Measurements from ENCODE around the gene PPP6R2. TPM values are rescaled to one million over a fixed set of nuclear protein-coding genes. Genes with fewer than 3 reads are reported as not detected.

PPP6R2 gene
- total RNA-seq, 1 donor from 2014 or later: 45.2 TPM

DNA sequence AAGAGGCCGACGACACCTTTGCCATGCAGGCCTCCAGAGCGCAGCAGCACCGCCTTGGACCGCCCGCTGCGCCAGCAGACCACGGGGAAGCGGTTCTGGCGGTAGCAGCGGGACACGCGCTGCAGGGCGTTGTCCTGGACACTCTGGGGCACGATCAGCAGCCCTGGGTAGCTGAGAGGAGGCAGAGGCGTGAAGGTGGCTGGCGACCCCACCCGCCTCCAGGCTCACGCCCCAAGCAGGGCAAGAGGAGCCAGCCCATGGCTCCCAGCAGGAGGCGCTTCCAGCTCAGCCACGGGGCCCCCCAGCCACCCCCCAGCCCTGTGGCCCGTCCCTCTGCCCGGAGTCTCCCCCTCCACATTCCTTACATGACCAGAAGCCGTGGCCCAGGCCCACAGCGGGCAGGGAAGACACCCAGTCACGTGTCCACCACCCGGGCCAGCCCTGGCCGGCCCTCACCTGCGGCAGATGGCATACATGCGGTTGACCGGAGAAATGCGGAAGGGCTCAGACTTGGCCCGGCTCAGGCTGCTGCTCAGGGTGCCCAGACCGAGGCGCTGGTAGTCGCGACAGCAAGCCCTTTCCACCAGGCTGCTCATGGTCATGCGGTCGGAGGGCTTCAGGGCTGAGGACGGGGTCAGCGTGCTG lies 116.5 kb downstream of the PPP6R2 start:
- H3K27me3 ChIP-seq (ENCODE audit: control insufficient read depth, insufficient read depth, low read length): no peaks in the 10 kb centered on the region
- H3K4me3 ChIP-seq (ENCODE audit: low read depth, low read length): no peak overlapping the region
- no peak for TF ChIP-seq CTCF (IDR thresholded peaks at IDR 0.05; ENCODE audit: insufficient read depth, low read length, poor library complexity, severe bottlenecking)
- no peak for DNase-seq (ENCODE audit: low read depth)
- H3K36me3 ChIP-seq (ENCODE audit: control insufficient read depth, insufficient read depth, low read length): peaks cover 4% of the 10 kb centered on the region

DNA sequence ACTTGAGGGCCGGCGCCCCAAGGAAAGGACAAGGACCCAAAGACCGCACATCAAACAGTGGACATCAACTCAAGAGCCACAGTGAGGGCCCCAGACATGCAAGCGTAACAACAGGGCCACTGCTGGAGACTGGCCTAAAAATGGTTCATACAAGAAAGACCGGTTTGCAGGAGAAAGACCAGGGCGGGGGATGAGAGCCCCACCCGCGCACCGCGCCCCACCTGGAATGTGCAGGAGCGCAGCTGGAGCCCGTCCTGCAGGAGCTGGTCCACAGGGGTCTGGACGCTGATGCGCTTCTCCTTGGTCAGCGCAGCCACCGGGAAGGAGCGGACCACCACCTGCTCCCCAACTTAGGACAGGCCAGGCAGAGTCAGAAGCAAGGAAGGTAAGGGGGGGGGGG lies 117.8 kb downstream of the PPP6R2 start:
- H3K36me3 ChIP-seq (ENCODE audit: control insufficient read depth, insufficient read depth, low read length): peaks cover 4% of the 10 kb centered on the region
- no peak for DNase-seq (ENCODE audit: low read depth)
- no peaks in the 10 kb centered on the region for H3K27me3 ChIP-seq (ENCODE audit: control insufficient read depth, insufficient read depth, low read length)
- TF ChIP-seq CTCF (IDR thresholded peaks at IDR 0.05; ENCODE audit: insufficient read depth, low read length, poor library complexity, severe bottlenecking): no peak
- no peak overlapping the region for H3K4me3 ChIP-seq (ENCODE audit: low read depth, low read length)

GRCh38 chr22:50461536-50461935 lies 118.4 kb downstream of the PPP6R2 start:
- Histone ChIP-seq H3K27me3 (ENCODE audit: control insufficient read depth, insufficient read depth, low read length) (no peaks in the 10 kb centered on the region), H3K36me3 (ENCODE audit: control insufficient read depth, insufficient read depth, low read length) (peaks cover 2% of the 10 kb centered on the region), H3K4me3 (ENCODE audit: low read depth, low read length) (no peak overlapping the region)
- DNase-seq (ENCODE audit: low read depth): no peak
- no peak for TF ChIP-seq CTCF (IDR thresholded peaks at IDR 0.05; ENCODE audit: insufficient read depth, low read length, poor library complexity, severe bottlenecking)

DNA sequence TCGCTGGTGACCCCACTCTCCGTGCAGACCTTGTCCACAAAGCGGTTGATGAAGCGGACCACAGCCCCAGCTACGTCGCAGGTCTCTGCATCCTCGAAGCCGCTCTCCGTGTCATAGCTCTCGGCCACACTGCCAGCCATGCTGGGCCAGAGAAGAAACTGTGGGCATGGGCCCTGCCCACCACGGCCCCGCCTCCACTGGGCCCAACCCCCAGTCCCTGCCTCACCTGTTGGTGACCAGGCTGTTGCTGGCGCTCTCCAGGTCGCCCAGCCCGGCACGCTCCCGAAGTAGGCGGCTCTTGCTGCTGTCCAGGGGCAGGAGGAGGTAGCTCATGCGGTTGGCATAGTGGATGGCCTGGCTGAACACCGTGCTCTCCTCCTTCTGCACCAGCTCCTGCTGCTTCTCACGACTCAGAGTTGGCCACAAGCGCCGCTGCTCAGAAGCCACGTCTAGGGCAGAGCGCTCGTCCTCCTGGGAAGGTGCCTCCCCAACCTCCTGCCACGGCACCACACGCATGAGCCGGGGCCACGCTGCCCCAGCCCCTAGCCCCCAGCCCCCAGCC lies 118.9 kb downstream of the PPP6R2 start:
- no peak overlapping the region for H3K4me3 ChIP-seq (ENCODE audit: low read depth, low read length)
- H3K36me3 ChIP-seq (ENCODE audit: control insufficient read depth, insufficient read depth, low read length): peaks cover 2% of the 10 kb centered on the region
- DNase-seq (ENCODE audit: low read depth): no peak
- H3K27me3 ChIP-seq (ENCODE audit: control insufficient read depth, insufficient read depth, low read length): no peaks in the 10 kb centered on the region
- TF ChIP-seq CTCF (IDR thresholded peaks at IDR 0.05; ENCODE audit: insufficient read depth, low read length, poor library complexity, severe bottlenecking): no peak

DNA sequence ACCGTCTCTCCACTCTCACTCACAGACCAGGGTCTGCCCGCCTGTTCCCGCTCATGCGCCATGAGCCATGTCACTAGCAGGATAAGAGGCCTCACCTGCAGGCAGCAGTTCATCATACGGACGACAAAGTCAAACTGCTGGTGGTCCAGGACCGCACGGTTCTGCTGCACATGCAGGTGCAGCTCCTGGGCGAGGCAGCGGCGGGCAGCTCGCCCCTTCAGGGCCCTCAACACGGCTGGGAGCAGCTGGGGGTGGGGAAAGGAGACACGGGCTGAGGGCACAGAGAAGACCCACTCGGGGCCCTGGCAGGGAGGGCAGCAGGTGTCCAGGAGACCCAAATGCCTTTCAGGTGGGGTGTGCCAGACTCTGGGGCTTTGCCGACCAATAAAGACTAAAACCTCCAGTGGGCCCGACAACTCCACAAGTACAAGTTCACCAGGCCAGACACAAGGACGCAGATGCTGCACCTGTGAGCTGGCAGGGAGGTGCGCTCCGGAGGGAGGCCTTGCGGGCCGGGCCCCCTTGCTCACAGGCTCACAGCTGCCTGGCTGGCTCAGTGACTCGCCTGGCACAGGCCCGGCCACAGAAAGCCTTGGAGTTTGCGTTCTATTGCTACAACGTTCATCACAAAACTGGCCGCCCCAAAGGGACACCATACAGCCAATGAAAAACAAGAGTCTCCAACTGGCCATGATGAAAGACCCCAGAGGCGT lies 120.2 kb downstream of the PPP6R2 start:
- DNase-seq (ENCODE audit: low read depth): no peak
- Histone ChIP-seq H3K36me3 (ENCODE audit: control insufficient read depth, insufficient read depth, low read length) (peaks cover 2% of the 10 kb centered on the region), H3K27me3 (ENCODE audit: control insufficient read depth, insufficient read depth, low read length) (no peaks in the 10 kb centered on the region), H3K4me3 (ENCODE audit: low read depth, low read length) (no peak overlapping the region)
- no peak for TF ChIP-seq CTCF (IDR thresholded peaks at IDR 0.05; ENCODE audit: insufficient read depth, low read length, poor library complexity, severe bottlenecking)

All from kidney epithelial cell (primary cell).